GM23248 (cell line): ENCODE results near the gene NOS1.

Experiments used
- EZH2 ChIP-seq: fragments of 200-600 bp; sonication (generic); IDR thresholded peaks from 2 replicates; pipeline ENCODE4 v1.6.1; 2018; ENCODE audit warnings: antibody characterized with exemption, mild to moderate bottlenecking; ENCODE audit not compliant: insufficient read depth, poor library complexity, severe bottlenecking
- EZH2phosphoT487 ChIP-seq: fragments of 200-600 bp; sonication (generic); IDR thresholded peaks from 2 replicates; pipeline ENCODE4 v1.6.1; 2018; ENCODE audit warnings: antibody characterized with exemption, moderate library complexity, mild to moderate bottlenecking, low read depth; ENCODE audit not compliant: insufficient read depth

DNA sequence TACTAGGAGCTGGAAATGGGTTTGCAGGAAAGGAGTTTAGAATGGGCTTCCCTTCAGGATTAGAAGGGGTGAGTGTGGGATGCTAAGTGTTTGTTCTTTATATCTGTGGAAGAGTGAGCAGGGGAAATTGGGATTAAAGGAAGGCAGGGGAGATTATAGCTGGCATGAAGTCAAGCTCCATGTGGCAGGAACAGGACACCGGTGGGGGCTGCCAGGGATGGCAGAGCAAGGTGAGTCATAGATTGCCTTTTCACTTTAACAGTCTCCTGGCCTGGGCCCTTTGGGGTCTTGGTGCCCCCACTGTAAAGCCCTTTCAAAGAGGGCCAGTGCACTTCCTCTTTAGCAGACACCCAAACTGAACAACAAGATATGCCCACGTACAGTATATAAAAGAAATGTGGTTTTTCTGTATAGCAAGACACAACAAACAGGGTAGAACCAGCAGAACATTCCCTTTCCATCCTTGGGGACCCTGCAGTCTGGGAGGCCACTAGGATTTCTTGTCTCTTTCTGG is 148.1 kb downstream of the NOS1 start:
- no peak for TF ChIP-seq EZH2
- no peak for TF ChIP-seq EZH2phosphoT487
